ENCODE measurements around the gene SPATA6L.

Gene SPATA6L

GRCh38 chr9:4548811-4549725, 117.2 kb downstream of the SPATA6L start:
- no peaks in the 10 kb centered on the region for H3K9me3 ChIP-seq
- H3K4me3 ChIP-seq: no peak overlapping the region
- H3K27ac ChIP-seq: no peak overlapping the region
- TF ChIP-seq Cebpa-rat (IDR thresholded peaks at IDR 0.05): no peak
- H3K27me3 ChIP-seq: peaks cover 5% of the 10 kb centered on the region; the same call in 1 of the 2 replicates
- H3K36me3 ChIP-seq: no peaks in the 10 kb centered on the region
- H3K4me1 ChIP-seq: no peaks in the 10 kb centered on the region
- no peaks in the 10 kb centered on the region for H4K20me1 ChIP-seq
- H3K4me2 ChIP-seq: no peak overlapping the region
- H3K9ac ChIP-seq: no peak overlapping the region
